K562 (cell line): Measurements from ENCODE around the gene SPAG9. TPM values are rescaled to one million over a fixed set of nuclear protein-coding genes. Genes with fewer than 3 reads are reported as not detected.

ENCODE experiments used
- ASH1L ChIP-seq: fragments of 450-650 bp; IDR thresholded peaks from 2 replicates; pipeline ENCODE4 v1.6.1; 2018; ENCODE audit warnings: borderline replicate concordance, mild to moderate bottlenecking, low read depth; ENCODE audit not compliant: partially characterized antibody
- CHD2 ChIP-seq: IDR thresholded peaks from 2 replicates; pipeline ENCODE4 v1.6.1; 2011; ENCODE audit warnings: low read depth, low read length
- EP400 ChIP-seq: fragments of 450-650 bp; IDR thresholded peaks from 2 replicates; pipeline ENCODE4 v1.6.1; 2017; ENCODE audit warnings: antibody characterized with exemption, mild to moderate bottlenecking, moderate library complexity
- ESRRB ChIP-seq: fragments of 250-450 bp; sonication (Bioruptor Pico); IDR thresholded peaks from 2 replicates; pipeline ENCODE4 v1.5.0; 2020; ENCODE audit warnings: mild to moderate bottlenecking, moderate library complexity, borderline replicate concordance
- FOXA3 ChIP-seq, 2 experiments: fragments of 450-650 bp in 1 of 2; sonication (generic) in 1 of 2; formaldehyde crosslinking; IDR thresholded peaks in 1 of 2; conservative IDR thresholded peaks in 1 of 2; 2 replicates each; pipeline versions ENCODE4 v1.4.0 to v1.8.0; 2020 to 2022; ENCODE audit warnings: mild to moderate bottlenecking in 2 of 2, missing genetic modification reagents in 1 of 2
- FOXM1 ChIP-seq, 2 experiments: fragments of 450-650 bp in 1 of 2; sonication (generic) in 1 of 2; formaldehyde crosslinking in 1 of 2; IDR thresholded peaks; 2 replicates each; pipeline versions ENCODE4 v1.6.1 to v1.9.0; 2017 to 2022; ENCODE audit warnings: low read depth in 2 of 2, mild to moderate bottlenecking in 2 of 2, missing genetic modification reagents in 1 of 2, moderate library complexity in 1 of 2
- GABPB1 ChIP-seq: sonication (generic); formaldehyde crosslinking; IDR thresholded peaks from 2 replicates; pipeline ENCODE4 v1.8.0; 2022; ENCODE audit warnings: mild to moderate bottlenecking, missing genetic modification reagents
- HNRNPH1 ChIP-seq: fragments of 200-400 bp; formaldehyde crosslinking; optimal IDR thresholded peaks from 2 replicates; pipeline ENCODE3; 2017; ENCODE audit warnings: low read depth, mild to moderate bottlenecking, low read length, moderate library complexity
- ID3 ChIP-seq, 2 experiments: fragments of 250-450 bp in 1 of 2; fragments of 450-650 bp in 1 of 2; sonication (Bioruptor Pico) in 1 of 2; IDR thresholded peaks; 2 replicates each; pipeline versions ENCODE4 v1.6.1 to v1.8.0; 2016 to 2021; ENCODE audit warnings: mild to moderate bottlenecking in 2 of 2, moderate library complexity in 2 of 2, missing compliant biosample characterization in 1 of 2, missing genetic modification characterization in 1 of 2
- KDM2B ChIP-seq: fragments of 250-450 bp; sonication (Bioruptor Pico); IDR thresholded peaks from 2 replicates; pipeline ENCODE4 v1.8.0; 2021; ENCODE audit warnings: mild to moderate bottlenecking, moderate library complexity
- MBD1 ChIP-seq: fragments of 250-450 bp; sonication (Bioruptor Pico); IDR thresholded peaks from 2 replicates; pipeline ENCODE4 v1.8.0; 2022; ENCODE audit warnings: inconsistent platforms
- NEUROD1 ChIP-seq: fragments of 150-350 bp; IDR thresholded peaks from 2 replicates; pipeline ENCODE4 v1.6.1; 2014; ENCODE audit warnings: borderline replicate concordance, low read length, low read depth; ENCODE audit not compliant: partially characterized antibody
- NR1H2 ChIP-seq: sonication (generic); formaldehyde crosslinking; IDR thresholded peaks from 2 replicates; pipeline ENCODE4 v1.4.0; 2020; ENCODE audit warnings: mild to moderate bottlenecking, missing genetic modification reagents
- TAF9B ChIP-seq: fragments of 450-650 bp; IDR thresholded peaks from 2 replicates; pipeline ENCODE4 v1.6.1; 2018; ENCODE audit warnings: mild to moderate bottlenecking; ENCODE audit not compliant: partially characterized antibody
- ZNF140 ChIP-seq: fragments of 250-450 bp; sonication (Bioruptor Pico); IDR thresholded peaks from 2 replicates; pipeline ENCODE4 v1.8.0; 2021; ENCODE audit warnings: moderate library complexity, mild to moderate bottlenecking, inconsistent platforms
- polyA plus RNA-seq, 8 experiments: library from polyadenylated mRNA; depleted of rRNA in 4 of 8; stranded (reverse) in 5 of 8; unstranded in 3 of 8; fragments of >200 nt; fragmentation: Nextera tagmentation in 2 of 8; fragmentation: Illumina TruSeq in 1 of 8; extraction: Ambion mirVana in 2 of 8; extraction: Trizol in 1 of 8; gene quantifications; 2 replicates each; pipeline versions ENCODE4 v1.2.1 to v1.2.3, GENCODE V29; 2011 to 2014; ENCODE audit warnings: inconsistent platforms in 1 of 8, missing spikeins in 1 of 8
- total RNA-seq, 7 experiments: library from RNA; depleted of rRNA in 6 of 7; stranded (reverse); fragments of >200 nt in 6 of 7; fragmentation: Illumina TruSeq in 2 of 7; extraction: Trizol in 2 of 7; gene quantifications; 2 replicates each; pipeline versions ENCODE4 v1.2.1 to v1.2.3, GENCODE V29; 2011 to 2021; ENCODE audit warnings: low replicate concordance in 1 of 7
- TF ChIP-seq, protein P1 (sequence below): fragments of 250-450 bp; sonication (Bioruptor Pico); IDR thresholded peaks from 2 replicates; pipeline ENCODE4 v1.8.0; 2021; ENCODE audit warnings: moderate library complexity, mild to moderate bottlenecking, inconsistent platforms
- TF ChIP-seq, protein P2 (sequence below): IDR thresholded peaks from 3 replicates; pipeline ENCODE4 v1.6.1; 2011; ENCODE audit warnings: borderline replicate concordance, mild to moderate bottlenecking, moderate library complexity; ENCODE audit not compliant: insufficient read length; ENCODE audit errors: extremely low read depth
- TF ChIP-seq, protein P3 (sequence below): sonication (generic); formaldehyde crosslinking; IDR thresholded peaks from 2 replicates; pipeline ENCODE4 v1.8.0; 2022; ENCODE audit warnings: mild to moderate bottlenecking, missing genetic modification reagents

Gene SPAG9
- total and polyA plus RNA-seq, 9 of the 15 experiments (the other 6 are each of a cell fraction or from before 2014, with no cell fraction given): 12.2 to 99.2 (median 58.2) TPM

GRCh38 chr17:51166198-51166986 is 45.7 kb upstream of the SPAG9 start, which contains the start of gene NME2 (continued):
- 0 out of 2 replicates have a peak, but pooled peaks have one; percentile 79 for TF ChIP-seq NR1H2 (CRISPR knock-in tag)
- TF ChIP-seq, protein P1, sequence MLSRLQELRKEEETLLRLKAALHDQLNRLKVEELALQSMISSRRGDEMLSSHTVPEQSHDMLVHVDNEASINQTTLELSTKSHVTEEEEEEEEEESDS: no peak
- no peak for TF ChIP-seq ASH1L
- TF ChIP-seq NEUROD1: peak; percentile 21
- TF ChIP-seq HNRNPH1: no peak
- TF ChIP-seq FOXA3 (CRISPR knock-in tag; conservative IDR thresholded peaks at IDR 0.05 in 1 of 2, IDR thresholded peaks at IDR 0.05 in 1 of 2): peak in 1 of 2 experiments; percentile 52; a peak in 1 of 4 replicates
- TF ChIP-seq GABPB1: peak; percentile 51; the same call in 1 of the 2 replicates
- 0 out of 2 replicates have a peak, but pooled peaks have one; percentile 25 for TF ChIP-seq CHD2
- TF ChIP-seq, protein P2, sequence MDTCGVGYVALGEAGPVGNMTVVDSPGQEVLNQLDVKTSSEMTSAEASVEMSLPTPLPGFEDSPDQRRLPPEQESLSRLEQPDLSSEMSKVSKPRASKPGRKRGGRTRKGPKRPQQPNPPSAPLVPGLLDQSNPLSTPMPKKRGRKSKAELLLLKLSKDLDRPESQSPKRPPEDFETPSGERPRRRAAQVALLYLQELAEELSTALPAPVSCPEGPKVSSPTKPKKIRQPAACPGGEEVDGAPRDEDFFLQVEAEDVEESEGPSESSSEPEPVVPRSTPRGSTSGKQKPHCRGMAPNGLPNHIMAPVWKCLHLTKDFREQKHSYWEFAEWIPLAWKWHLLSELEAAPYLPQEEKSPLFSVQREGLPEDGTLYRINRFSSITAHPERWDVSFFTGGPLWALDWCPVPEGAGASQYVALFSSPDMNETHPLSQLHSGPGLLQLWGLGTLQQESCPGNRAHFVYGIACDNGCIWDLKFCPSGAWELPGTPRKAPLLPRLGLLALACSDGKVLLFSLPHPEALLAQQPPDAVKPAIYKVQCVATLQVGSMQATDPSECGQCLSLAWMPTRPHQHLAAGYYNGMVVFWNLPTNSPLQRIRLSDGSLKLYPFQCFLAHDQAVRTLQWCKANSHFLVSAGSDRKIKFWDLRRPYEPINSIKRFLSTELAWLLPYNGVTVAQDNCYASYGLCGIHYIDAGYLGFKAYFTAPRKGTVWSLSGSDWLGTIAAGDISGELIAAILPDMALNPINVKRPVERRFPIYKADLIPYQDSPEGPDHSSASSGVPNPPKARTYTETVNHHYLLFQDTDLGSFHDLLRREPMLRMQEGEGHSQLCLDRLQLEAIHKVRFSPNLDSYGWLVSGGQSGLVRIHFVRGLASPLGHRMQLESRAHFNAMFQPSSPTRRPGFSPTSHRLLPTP: no peak
- no peak for TF ChIP-seq MBD1 (CRISPR knock-in tag)
- TF ChIP-seq ID3 (CRISPR knock-in tag; IDR thresholded peaks at IDR 0.05): no peak
- peak; percentile 82; the same call in 1 of the 2 replicates for TF ChIP-seq ID3 (tag; IDR thresholded peaks at IDR 0.05)
- TF ChIP-seq, protein P3, sequence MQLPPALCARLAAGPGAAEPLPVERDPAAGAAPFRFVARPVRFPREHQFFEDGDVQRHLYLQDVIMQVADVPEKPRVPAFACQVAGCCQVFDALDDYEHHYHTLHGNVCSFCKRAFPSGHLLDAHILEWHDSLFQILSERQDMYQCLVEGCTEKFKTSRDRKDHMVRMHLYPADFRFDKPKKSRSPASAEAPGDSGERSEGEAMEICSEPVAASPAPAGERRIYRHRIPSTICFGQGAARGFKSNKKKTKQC: peak; percentile 18; the same call in 1 of the 2 replicates
- TF ChIP-seq FOXM1 (IDR thresholded peaks at IDR 0.05; ENCODE audit: low read depth): no peak
- peak; percentile 73; the same call in 1 of the 2 replicates for TF ChIP-seq FOXM1 (CRISPR knock-in tag; IDR thresholded peaks at IDR 0.05; ENCODE audit: low read depth)
- TF ChIP-seq KDM2B (CRISPR knock-in tag): peak; percentile 62
- no peak for TF ChIP-seq ZNF140 (CRISPR knock-in tag)
- TF ChIP-seq EP400: peak; percentile 93; the same call in 1 of the 2 replicates
- TF ChIP-seq ESRRB (CRISPR knock-in tag): no peak
- no peak for TF ChIP-seq TAF9B
